Esophagus muscularis mucosa (tissue), 4 donors: Measurements from ENCODE around the gene RNU1-3. TPM values are rescaled to one million over a fixed set of nuclear protein-coding genes. Genes with fewer than 3 reads are reported as not detected.
"Not testable (repeated sequence)": the region's sequence is repeated elsewhere in the genome, so short reads cannot be mapped to it uniquely, and the experiment has no call there.

Experiments used
- DNase-seq: peaks from one replicate; pipeline ENCODE4 v3.0.0-alpha.2; 2017; ENCODE audit errors: extremely low spot score
- H3K27ac ChIP-seq, 4 donors: fragments of 200-600 bp; sonication (generic); replicated peaks in 1 of 4; 1 replicate in 3 of 4; 2 replicates in 1 of 4; pipeline ENCODE4 v1.5.1; 2016 to 2019; ENCODE audit warnings: mild to moderate bottlenecking in 1 of 4
- H3K27me3 ChIP-seq, 4 donors: fragments of 200-600 bp; sonication (generic); one replicate each; pipeline versions ENCODE4 v1.5.1 to v1.6.0; 2016 to 2019
- H3K36me3 ChIP-seq, 4 donors: fragments of 200-600 bp; sonication (generic); one replicate each; pipeline ENCODE4 v1.5.1; 2016 to 2019
- H3K4me1 ChIP-seq, 4 donors: fragments of 200-600 bp; sonication (generic); one replicate each; pipeline ENCODE4 v1.5.1; 2016 to 2019
- H3K4me3 ChIP-seq, 4 donors: fragments of 200-600 bp; sonication (generic); 1 replicate in 2 of 4; 2 replicates in 2 of 4; pipeline ENCODE4 v1.5.1; 2016 to 2019; ENCODE audit warnings: mild to moderate bottlenecking in 4 of 4, moderate library complexity in 1 of 4
- H3K9me3 ChIP-seq, 4 donors: fragments of 200-600 bp; sonication (generic); 1 replicate in 3 of 4; 2 replicates in 1 of 4; pipeline ENCODE4 v1.5.1; 2016 to 2019
- EP300 ChIP-seq: sonication (generic); formaldehyde crosslinking; IDR thresholded peaks from one replicate; pipeline ENCODE4 v1.6.1; 2017; ENCODE audit warnings: antibody characterized with exemption
- POLR2A ChIP-seq: fragments of 450-650 bp; IDR thresholded peaks from one replicate; pipeline ENCODE4 v1.6.1; 2017; ENCODE audit warnings: antibody characterized with exemption, moderate library complexity, mild to moderate bottlenecking, low read depth
- POLR2AphosphoS5 ChIP-seq, 2 donors: sonication (generic); formaldehyde crosslinking; IDR thresholded peaks; one replicate each; pipeline ENCODE4 v1.6.1; 2017; ENCODE audit warnings: antibody characterized with exemption in 2 of 2
- WGBS: methylation state at CpG from one replicate; pipeline ENCODE4 v1.1.5; 2018; 5-methylcytosine and 5-hydroxymethylcytosine counted together
- intact Hi-C: fragments of 100-400 bp; cut with DNase I; formaldehyde crosslinking; loops from one replicate; pipeline ENCODE4 v1.15.1; 2023
- total RNA-seq, 4 donors: library from RNA; depleted of rRNA; stranded (reverse); fragments of >200 nt; gene quantifications; one replicate each; pipeline versions ENCODE4 v1.1.0 to v1.2.1, GENCODE V29; 2016
- TF ChIP-seq, protein P1 (sequence below), 3 experiments: fragments of 200-600 bp in 2 of 3; fragments of 450-650 bp in 1 of 3; sonication (generic) in 2 of 3; IDR thresholded peaks; one replicate each; pipeline ENCODE4 v1.5.1; 2017 to 2019; ENCODE audit warnings: antibody characterized with exemption in 3 of 3, mild to moderate bottlenecking in 2 of 3, moderate library complexity in 1 of 3

RNU1-3 gene
- total RNA-seq, 4 donors from 2014 or later = under 0.01 TPM; not detected in 2

DNA sequence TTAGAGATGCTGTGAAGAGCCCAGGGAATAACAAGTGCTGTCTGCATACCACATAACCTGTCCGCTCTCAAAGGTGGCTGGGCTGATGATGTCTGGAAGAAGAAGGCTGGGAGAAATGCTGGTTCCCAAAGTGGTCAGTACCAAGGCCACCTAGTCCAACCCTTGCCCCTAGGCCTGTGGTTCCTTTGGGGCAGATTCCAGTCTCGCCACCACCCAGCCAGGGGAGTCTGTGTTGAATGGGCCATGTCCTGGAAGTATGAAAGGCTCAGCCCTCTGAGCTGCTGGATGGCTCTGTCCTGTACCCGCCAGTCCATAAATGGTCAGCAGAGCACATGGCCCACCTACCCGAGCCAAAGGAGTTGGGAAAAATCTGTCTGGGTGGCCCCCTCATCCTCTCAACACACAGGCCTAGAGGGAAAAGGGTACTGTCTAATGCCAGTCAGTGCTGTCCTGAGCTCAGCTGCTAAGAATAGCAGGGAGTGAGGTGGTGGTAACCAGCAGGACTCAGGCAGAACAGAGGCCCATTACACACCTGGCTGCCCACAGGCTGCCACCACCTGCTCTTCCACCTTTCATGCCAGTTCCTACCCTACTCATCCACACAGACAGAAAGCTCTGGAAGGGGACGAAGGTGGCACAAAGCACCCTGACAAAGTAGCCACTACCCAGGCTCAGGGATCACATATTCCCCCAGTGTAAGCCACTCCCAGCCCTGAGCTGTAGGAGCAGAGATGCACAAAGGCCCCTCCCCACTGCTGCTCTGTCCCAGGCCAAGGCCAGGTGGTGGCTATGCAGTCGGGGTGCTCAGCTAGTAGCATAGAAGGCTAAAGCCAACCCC is 28.6 kb downstream of the RNU1-3 start:
- WGBS = 93% methylated on average over 5 of the region's 6 CpGs
- Histone ChIP-seq H3K4me1 (peaks cover 10 to 26% (median 12%) of the 10 kb centered on the region in 4 donors), H3K36me3 (peaks cover 11 to 58% (median 19%) of the 10 kb centered on the region in 4 donors)
- H3K9me3 ChIP-seq, intact Hi-C loops, H3K27ac ChIP-seq, DNase-seq, H3K4me3 ChIP-seq, H3K27me3 ChIP-seq: not testable (repeated sequence)

DNA sequence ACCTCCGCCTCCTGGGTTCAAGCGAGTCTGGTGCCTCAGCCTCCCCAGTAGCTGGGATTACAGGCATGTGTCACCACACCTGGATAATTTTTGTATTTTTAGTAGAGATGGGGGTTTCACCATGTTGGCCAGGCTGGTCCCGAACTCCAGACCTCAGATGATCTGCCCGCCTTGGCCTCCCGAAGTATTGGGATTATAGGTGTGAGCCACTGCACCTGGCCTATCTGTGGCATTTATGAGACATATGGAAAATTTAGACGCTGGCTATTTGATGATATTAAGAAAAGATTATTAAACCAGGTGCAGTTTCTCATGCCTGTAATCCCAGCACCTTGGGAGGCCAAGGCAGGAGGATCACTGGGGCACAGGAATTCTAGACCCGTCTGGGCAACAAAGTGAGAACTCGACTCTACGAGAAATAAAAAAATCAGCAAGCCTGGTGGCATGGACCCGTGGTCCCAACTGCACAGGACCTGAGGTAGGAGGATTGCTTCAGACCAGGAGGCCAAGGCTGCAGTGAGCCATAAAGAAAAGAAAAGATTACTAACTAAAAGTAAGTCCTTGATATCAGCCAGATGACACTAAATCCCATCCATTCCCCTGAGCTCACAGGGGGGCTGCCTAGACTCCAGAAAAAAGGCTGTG is 30.1 kb downstream of the RNU1-3 start:
- whole genome bisulfite sequencing = 84% methylated on average over 10 of the region's 10 CpGs
- DNase-seq, H3K9me3 ChIP-seq, H3K4me3 ChIP-seq, H3K27ac ChIP-seq, H3K27me3 ChIP-seq, intact Hi-C loops: not testable (repeated sequence)
- peaks cover 0 to 12% (median 0%) of the 10 kb centered on the region in 4 donors for H3K4me1 ChIP-seq
- peaks cover 23 to 63% (median 34%) of the 10 kb centered on the region in 4 donors for H3K36me3 ChIP-seq

DNA sequence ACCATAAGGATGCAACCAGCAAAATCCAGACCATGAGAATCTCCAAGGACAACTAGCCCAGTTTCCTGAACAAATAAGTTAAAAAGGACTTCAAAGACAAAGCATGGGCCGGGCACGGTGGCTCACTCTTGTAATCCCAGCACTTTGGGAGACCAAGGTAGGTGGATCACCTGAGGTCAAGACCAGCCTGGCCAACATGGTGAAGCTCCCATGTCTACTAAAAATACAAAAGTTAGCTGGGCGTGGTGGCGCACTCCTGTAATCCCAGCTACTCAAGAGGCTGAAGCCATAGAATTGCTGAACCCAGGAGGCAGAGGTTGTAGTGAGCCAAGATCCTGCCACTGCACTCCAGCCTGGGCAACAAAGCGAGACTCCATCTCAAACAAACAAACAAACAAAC is 30.8 kb downstream of the RNU1-3 start:
- H3K4me3 ChIP-seq, H3K9me3 ChIP-seq, intact Hi-C loops, DNase-seq, H3K27me3 ChIP-seq, H3K27ac ChIP-seq: not testable (repeated sequence)
- peaks cover 0 to 12% (median 0%) of the 10 kb centered on the region in 4 donors for H3K4me1 ChIP-seq
- 96% methylated on average over 5 of the region's 5 CpGs for WGBS
- H3K36me3 ChIP-seq = peaks cover 30 to 68% (median 41%) of the 10 kb centered on the region in 4 donors

DNA sequence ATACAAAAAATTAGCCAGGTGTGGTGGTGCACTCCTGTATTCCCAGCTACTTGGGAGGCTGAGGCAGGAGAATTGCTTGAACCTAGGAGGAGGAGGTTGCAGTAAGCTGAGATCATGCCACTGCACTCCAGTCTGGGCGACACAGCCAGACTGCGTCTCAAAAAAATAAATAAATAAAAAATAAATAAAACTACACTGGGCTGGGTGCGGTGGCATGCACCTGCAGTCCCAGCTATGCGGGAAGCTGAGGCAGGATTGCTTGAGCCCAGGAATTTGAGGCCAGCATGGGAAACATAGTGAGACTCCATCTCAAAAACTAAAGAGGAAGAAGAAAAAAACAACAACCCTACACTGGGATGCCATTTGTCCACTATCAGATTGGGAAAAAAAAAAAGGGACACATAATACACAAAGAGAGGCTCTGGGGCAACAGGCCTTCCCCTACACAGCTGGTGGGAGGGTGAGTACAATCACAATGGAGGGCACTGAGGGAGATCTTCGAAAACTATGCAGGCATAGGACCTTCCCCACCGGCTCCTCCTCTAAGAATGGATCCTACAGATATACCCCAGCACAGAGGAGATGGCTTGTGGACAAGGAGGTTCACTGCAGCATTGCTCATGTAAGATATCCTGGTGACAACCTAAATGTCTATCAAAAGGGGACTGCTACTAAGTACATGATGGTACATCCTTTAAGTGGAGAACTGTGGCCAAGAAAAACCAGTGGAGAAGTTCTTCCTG is 33.0 kb downstream of the RNU1-3 start:
- H3K4me1 ChIP-seq, H3K9me3 ChIP-seq, intact Hi-C loops, DNase-seq, H3K27me3 ChIP-seq, H3K4me3 ChIP-seq, H3K27ac ChIP-seq: not testable (repeated sequence)
- 96% methylated on average over 6 of the region's 6 CpGs for WGBS
- H3K36me3 ChIP-seq = peaks cover 51 to 78% (median 61%) of the 10 kb centered on the region in 4 donors

DNA sequence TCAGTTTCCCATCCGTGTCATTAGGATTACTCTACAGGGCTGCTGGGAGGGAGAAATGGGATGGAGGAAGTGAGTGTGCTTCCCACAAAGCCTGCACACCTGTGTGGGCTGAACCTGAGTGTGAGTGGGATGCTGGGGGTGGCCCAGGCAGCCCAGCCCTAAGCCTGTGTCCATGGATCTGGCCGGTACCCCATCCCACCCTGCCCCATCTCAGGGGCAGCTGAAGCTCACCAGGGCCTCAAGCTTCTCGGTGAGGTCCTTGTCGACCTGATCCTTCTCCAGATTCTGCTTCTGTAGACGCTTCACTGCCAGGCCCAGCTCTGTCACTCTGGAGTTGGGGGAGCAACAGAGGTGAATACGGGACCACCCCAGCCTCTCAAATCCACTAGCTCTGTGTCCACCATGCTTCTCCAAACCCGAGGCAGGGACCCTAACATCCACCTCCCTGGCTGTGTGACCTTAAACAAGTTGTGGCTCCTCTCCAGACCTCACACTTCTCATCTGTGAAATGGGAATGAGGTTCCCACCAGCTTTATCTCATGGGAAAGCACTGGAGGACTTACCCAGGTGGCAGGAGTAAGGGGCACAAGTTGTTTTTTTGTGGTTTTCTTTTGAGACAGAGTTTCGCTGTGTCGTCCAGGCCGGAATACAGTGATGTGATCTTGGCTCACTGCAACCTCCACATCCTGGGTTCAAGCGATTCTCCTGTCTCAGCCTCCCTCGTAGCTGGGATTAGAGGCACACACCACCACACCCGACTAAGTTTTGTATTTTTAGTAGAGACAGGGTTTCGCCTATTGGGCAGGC is 34.5 kb downstream of the RNU1-3 start:
- H3K9me3 ChIP-seq, H3K27me3 ChIP-seq, H3K4me3 ChIP-seq, intact Hi-C loops, H3K27ac ChIP-seq, H3K4me1 ChIP-seq, DNase-seq: not testable (repeated sequence)
- peaks cover 61 to 93% (median 73%) of the 10 kb centered on the region in 4 donors for H3K36me3 ChIP-seq
- WGBS = 90% methylated on average over 14 of the region's 14 CpGs

DNA sequence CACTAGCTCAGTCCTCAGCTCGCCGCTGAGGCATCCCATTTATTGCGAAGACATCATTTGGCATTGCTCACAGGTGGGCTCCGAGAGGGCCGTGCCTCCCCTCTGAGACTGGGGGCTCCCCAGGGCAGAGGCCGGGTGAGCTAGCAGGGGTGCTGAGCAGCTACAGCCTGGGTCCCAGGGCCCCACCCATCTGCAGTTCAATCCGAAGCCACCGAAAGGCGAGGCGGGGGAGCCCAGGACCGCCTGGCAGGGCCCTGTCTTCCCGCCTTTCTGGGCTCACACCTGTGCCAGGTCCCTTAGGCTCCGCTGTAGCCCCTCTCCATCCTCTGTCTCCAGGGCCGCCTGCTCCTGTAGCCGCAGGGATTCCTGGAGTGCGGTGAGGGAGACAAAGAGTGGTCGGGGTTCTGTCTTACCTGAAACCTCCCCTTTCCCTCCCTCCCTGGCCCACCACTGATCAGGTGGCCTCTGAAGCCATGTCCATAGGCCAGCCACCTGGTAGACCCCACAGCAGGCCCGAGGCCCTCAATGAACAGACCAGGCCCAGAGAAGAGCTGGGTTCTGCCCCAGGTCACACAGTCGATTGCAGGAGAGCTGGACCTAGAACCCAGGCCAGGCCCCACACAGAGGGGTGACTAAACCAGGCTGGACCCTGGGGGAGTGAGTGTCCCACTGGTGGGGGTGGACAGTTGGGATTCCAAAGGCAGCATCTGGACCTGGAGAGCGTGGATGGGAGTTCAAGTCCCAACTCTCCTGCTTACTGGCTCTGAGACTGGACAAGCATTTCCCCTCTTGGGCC is 35.3 kb downstream of the RNU1-3 start:
- H3K36me3 ChIP-seq = peaks cover 65 to 95% (median 80%) of the 10 kb centered on the region in 4 donors
- no peaks in the 10 kb centered on the region for H3K9me3 ChIP-seq
- no peaks in the 10 kb centered on the region for H3K4me1 ChIP-seq
- H3K27me3 ChIP-seq = no peaks in the 10 kb centered on the region
- 83% methylated on average over 20 of the region's 20 CpGs for WGBS
- TF ChIP-seq POLR2AphosphoS5 (IDR thresholded peaks at IDR 0.05) (no peak), EP300 (no peak), POLR2A (no peak)
- TF ChIP-seq, protein P1, sequence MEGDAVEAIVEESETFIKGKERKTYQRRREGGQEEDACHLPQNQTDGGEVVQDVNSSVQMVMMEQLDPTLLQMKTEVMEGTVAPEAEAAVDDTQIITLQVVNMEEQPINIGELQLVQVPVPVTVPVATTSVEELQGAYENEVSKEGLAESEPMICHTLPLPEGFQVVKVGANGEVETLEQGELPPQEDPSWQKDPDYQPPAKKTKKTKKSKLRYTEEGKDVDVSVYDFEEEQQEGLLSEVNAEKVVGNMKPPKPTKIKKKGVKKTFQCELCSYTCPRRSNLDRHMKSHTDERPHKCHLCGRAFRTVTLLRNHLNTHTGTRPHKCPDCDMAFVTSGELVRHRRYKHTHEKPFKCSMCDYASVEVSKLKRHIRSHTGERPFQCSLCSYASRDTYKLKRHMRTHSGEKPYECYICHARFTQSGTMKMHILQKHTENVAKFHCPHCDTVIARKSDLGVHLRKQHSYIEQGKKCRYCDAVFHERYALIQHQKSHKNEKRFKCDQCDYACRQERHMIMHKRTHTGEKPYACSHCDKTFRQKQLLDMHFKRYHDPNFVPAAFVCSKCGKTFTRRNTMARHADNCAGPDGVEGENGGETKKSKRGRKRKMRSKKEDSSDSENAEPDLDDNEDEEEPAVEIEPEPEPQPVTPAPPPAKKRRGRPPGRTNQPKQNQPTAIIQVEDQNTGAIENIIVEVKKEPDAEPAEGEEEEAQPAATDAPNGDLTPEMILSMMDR (IDR thresholded peaks at IDR 0.05) = no peak
- no peak for DNase-seq
- H3K27ac ChIP-seq = no peak overlapping the region
- intact Hi-C loops = no loop called here
- H3K4me3 ChIP-seq = no peak overlapping the region
